Upper lobe of left lung (tissue), 4 donors: ENCODE measurements around the gene LRRC31.

ENCODE experiments used
- CTCF ChIP-seq, 6 experiments: fragments of 450-650 bp in 4 of 6; fragments of 200-600 bp in 2 of 6; sonication (generic) in 2 of 6; IDR thresholded peaks; one replicate each; pipeline ENCODE4 v1.5.1; 2016 to 2019; ENCODE audit warnings: antibody characterized with exemption in 6 of 6
- POLR2A ChIP-seq, 4 donors: fragments of 450-650 bp; IDR thresholded peaks; one replicate each; pipeline ENCODE4 v1.5.1; 2016 to 2017; ENCODE audit warnings: antibody characterized with exemption in 4 of 4, mild to moderate bottlenecking in 2 of 4

- TF ChIP-seq CTCF (IDR thresholded peaks at IDR 0.05) (no peak), POLR2A (IDR thresholded peaks at IDR 0.05) (no peak)
Observed at GRCh38 chr3:169822983-169823382, 46.8 kb downstream of the LRRC31 start.
